Epithelial cell of esophagus (primary cell): Measurements from ENCODE around the gene RERE.

Source experiments
- DNase-seq: peaks from one replicate; pipeline ENCODE4 v3.0.0; 2010; ENCODE audit warnings: low read depth
- H3K4me3 ChIP-seq: 2 replicates; pipeline ENCODE4 v1.5.1; 2011; ENCODE audit warnings: mild to moderate bottlenecking, low read length, control low read depth
- TF ChIP-seq, protein P1 (sequence below): IDR thresholded peaks from 2 replicates; pipeline ENCODE4 v1.5.1; 2011; ENCODE audit warnings: low read depth, mild to moderate bottlenecking, low read length, control low read depth, inconsistent platforms; ENCODE audit not compliant: insufficient read depth; ENCODE audit errors: missing control alignments

RERE gene

DNA sequence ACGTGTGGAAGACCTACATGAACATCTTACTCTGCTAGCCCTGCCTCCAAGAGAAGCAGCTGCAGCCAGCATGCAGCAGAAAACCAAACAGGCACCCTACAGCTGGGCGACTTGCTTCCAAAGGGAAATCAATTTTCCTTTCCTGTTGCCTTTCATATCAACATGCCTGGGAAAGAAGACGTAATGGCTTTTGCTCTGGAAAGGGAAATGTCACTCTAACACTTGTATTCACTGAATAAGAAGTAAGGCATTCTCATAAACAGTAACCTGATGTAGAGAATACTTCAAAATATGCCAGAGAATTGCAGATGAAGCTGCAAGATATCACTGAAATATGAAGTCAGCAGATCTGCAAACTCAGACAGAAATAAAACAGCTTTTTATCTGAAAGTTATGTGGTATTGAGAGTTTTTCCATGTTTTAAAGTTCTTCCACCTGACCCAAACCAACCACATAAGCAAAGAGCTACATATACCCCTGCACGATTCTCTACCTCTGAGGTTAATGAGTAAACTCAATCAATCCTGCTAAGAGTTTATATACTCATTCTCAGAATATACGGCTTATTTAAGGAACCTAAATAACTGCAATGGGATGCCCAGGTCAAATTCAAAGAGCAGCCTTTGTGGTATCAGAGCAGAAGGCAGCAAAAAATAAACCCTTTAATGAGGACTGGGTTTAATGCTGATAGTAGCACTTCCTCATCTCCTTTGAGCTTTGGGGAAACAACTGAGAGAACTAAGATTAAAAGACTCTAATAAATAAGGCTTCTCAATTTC lies 150.9 kb downstream of the RERE start:
- no peak overlapping the region for H3K4me3 ChIP-seq
- no peak for DNase-seq
- TF ChIP-seq, protein P1, sequence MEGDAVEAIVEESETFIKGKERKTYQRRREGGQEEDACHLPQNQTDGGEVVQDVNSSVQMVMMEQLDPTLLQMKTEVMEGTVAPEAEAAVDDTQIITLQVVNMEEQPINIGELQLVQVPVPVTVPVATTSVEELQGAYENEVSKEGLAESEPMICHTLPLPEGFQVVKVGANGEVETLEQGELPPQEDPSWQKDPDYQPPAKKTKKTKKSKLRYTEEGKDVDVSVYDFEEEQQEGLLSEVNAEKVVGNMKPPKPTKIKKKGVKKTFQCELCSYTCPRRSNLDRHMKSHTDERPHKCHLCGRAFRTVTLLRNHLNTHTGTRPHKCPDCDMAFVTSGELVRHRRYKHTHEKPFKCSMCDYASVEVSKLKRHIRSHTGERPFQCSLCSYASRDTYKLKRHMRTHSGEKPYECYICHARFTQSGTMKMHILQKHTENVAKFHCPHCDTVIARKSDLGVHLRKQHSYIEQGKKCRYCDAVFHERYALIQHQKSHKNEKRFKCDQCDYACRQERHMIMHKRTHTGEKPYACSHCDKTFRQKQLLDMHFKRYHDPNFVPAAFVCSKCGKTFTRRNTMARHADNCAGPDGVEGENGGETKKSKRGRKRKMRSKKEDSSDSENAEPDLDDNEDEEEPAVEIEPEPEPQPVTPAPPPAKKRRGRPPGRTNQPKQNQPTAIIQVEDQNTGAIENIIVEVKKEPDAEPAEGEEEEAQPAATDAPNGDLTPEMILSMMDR, result no peak

DNA sequence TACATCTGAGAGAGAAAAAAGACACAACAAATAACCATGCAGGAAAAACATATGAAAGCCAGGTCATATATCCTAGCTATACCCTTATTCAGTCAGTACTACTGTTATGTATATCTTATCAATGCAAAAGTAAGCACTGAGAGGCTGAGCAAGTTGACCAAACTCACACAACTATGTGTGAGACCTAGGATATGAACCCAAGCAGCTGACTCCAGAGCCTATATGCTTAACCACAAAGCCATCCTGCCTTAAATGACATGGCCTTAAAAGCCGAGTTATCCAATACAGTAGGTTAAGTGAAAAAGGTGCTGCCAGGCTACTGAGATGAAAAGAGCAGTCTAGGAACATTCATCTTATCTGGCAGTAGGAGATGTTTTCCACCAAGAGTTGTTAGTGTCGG lies 151.6 kb downstream of the RERE start:
- H3K4me3 ChIP-seq, result no peak overlapping the region
- TF ChIP-seq, protein P1, result no peak
- DNase-seq, result no peak

DNA sequence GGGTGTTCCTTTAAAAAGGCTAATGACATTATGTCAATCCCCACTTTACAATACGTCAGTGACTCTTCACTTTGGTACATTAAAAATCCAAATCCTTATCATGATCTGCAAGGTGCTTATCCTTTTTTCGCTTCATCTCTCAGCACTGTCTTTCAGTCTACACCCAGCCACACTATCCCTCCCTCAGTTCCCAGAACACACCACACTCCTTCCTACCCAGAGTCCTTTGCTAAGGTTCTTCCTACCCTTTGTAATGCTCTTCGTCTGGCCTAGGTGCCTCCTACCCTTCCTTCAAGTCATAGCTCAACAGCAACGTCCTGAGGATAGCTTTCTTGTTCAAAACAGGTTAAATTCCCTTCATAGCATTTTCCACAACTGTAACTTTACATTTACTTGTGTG lies 152.6 kb downstream of the RERE start:
- no peak overlapping the region for H3K4me3 ChIP-seq
- TF ChIP-seq, protein P1, result no peak
- DNase-seq, result no peak

DNA sequence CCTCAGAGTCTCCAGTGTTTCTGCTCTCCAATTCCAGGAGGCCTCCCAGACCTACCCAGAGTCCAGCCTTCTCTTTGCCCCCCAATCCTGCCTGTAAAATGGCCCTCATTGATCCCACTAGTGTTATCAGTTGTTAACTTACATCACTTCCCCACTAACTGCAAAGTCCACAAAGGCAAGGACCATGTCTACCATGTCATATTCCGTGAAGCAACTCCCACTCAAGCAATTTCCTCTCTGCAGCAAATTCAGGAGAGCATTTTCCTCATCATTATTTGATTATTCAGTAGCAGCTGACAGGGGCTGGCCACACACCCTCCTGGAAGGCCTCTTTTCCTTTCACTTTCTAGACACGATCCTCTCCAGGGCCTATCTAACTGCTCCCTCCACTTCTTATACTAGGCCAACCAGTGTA lies 153.5 kb downstream of the RERE start:
- DNase-seq, result no peak
- TF ChIP-seq, protein P1, result no peak
- no peak overlapping the region for H3K4me3 ChIP-seq

DNA sequence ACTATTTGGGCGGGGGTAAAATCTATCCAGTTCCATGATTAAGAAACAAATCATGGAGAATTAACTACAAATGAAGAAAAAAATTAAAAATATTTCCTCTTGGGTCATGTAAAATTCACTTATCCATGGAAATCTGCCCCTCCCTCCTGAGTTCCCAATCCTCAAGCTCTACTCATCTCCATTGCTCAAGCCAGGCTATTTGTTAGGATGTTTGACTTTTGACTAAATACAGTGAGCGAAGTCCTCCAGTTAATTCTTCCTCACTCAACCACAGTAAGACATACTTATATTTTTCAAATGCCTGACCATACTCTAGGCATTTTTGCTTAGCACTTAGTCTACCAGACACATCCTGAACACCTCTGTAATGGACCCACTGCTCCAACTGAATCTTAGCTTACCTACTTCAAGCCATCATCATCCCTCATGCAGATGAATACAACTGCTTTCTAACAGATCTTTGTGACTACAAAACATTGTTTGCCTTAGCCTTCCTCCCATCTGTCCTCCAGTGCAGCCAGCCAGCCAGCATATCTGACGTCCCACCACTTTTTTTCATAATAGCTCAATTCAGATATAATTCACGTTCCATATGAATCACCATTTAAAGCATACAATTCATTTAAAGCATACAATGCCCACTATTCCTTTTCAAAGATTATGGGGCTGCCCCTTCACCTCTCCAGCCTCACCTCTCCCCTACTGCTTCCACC lies 154.2 kb downstream of the RERE start:
- H3K4me3 ChIP-seq, result no peak overlapping the region
- peak; percentile 34 for DNase-seq
- TF ChIP-seq, protein P1, result no peak

DNA sequence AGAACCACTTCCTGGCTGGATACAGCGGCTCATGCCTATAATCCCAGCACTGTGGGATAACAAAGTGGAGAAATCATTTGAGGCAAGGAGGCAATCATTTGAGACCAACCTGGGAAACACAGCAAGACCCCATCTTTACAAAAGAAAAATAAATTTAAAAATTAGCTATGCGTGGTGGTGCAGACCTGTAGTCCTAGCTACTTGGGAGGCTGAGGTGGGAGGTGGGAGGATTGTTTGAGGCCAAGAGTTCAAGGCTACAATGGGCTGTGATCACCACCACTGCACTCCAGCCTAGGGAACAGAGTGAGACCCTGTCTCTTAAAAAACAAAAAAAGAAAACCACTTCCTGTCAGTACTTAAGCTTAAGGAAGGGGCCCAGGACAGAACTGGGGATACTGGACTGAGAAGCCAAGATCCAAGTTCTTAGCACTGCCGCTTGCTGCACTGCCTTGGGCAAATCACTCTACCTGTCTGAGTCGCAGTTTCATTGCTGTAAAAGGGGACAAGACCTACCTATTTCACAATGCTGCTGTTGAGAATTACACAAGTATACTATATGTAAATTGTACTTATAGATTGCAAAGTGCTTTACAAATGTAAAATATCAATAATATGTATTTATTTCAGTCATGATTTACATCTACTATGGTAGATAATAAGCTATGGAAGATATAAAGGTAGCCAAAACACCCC lies 154.9 kb downstream of the RERE start:
- TF ChIP-seq, protein P1, result no peak
- peak; percentile 68 for DNase-seq
- H3K4me3 ChIP-seq, result no peak overlapping the region
